GM19372 (cell line): ENCODE data around the gene RPL15.

Experiments used
- ATAC-seq: cut with Tn5 transposase; IDR thresholded peaks from one replicate; pipeline ENCODE4 v1.9.1; 2021; ENCODE audit warnings: mild to moderate bottlenecking, low read depth, moderate library complexity; ENCODE audit not compliant: unreplicated experiment

The RPL15 gene

GRCh38 chr3:23926246-23926645 is 9.3 kb downstream of the RPL15 start:
- ATAC-seq, result no peak

- ATAC-seq, result no peak
These were observed 9.8 kb downstream of the RPL15 start for GRCh38 chr3:23926736-23927135.

GRCh38 chr3:23928524-23928923 is 11.6 kb downstream of the RPL15 start:
- ATAC-seq, result no peak

GRCh38 chr3:23931597-23931996 is 14.7 kb downstream of the RPL15 start:
- ATAC-seq, result no peak

GRCh38 chr3:23932571-23932970 is 15.6 kb downstream of the RPL15 start:
- ATAC-seq, result no peak

- ATAC-seq, result no peak
These were observed 17.3 kb downstream of the RPL15 start for GRCh38 chr3:23934253-23934652.

- ATAC-seq, result no peak
These were observed 20.4 kb downstream of the RPL15 start for GRCh38 chr3:23937296-23937695.

GRCh38 chr3:23938688-23939087 is 21.8 kb downstream of the RPL15 start:
- ATAC-seq, result no peak

- ATAC-seq, result no peak
These were observed 23.8 kb downstream of the RPL15 start for GRCh38 chr3:23940775-23941174.

- ATAC-seq, result no peak
These were observed 24.5 kb downstream of the RPL15 start for GRCh38 chr3:23941440-23941839.

GRCh38 chr3:23942546-23942945 is 25.6 kb downstream of the RPL15 start:
- ATAC-seq, result no peak

GRCh38 chr3:23944007-23944783 is 27.3 kb downstream of the RPL15 start:
- no peak for ATAC-seq

- peak; percentile 51 for ATAC-seq
These were observed 28.1 kb downstream of the RPL15 start, which contains the start of gene NR1D2 for GRCh38 chr3:23944861-23945662. TSS of gene NR1D2 (plus strand) at chr3:23945286. CDS start at chr3:23945579, 293 bp downstream.

GRCh38 chr3:23945663-23945912 is 28.7 kb downstream of the RPL15 start:
- no peak for ATAC-seq

GRCh38 chr3:23945913-23946687 is 29.2 kb downstream of the RPL15 start:
- ATAC-seq, result peak; percentile 72

GRCh38 chr3:23948761-23949160 is 31.8 kb downstream of the RPL15 start:
- no peak for ATAC-seq

- no peak for ATAC-seq
These were observed 32.9 kb downstream of the RPL15 start for GRCh38 chr3:23949784-23950183.

- peak; percentile 19 for ATAC-seq
These were observed 33.4 kb downstream of the RPL15 start for GRCh38 chr3:23950293-23950692.

GRCh38 chr3:23952646-23953045 is 35.7 kb downstream of the RPL15 start:
- ATAC-seq, result no peak

GRCh38 chr3:23953523-23953922 is 36.6 kb downstream of the RPL15 start:
- no peak for ATAC-seq

GRCh38 chr3:23954144-23954543 is 37.2 kb downstream of the RPL15 start:
- no peak for ATAC-seq
